Stimulated activated naive CD4-positive, alpha-beta T cell (primary cell): Measurements from ENCODE around the gene ST6GALNAC3.
"Not testable (repeated sequence)": the region's sequence is repeated elsewhere in the genome, so short reads cannot be mapped to it uniquely, and the experiment has no call there.

ENCODE experiments used
- DNase-seq, 6 experiments: peaks; one replicate each; lab custom pipeline; 2025; lab: John Stamatoyannopoulos, UW

The ST6GALNAC3 gene

GRCh38 chr1:76340056-76340455, 265.5 kb downstream of the ST6GALNAC3 start:
- no peak for DNase-seq

- DNase-seq = not testable (repeated sequence)
Observed at GRCh38 chr1:76341816-76342215, 267.3 kb downstream of the ST6GALNAC3 start.

GRCh38 chr1:76343356-76343755, 268.8 kb downstream of the ST6GALNAC3 start:
- no peak for DNase-seq

GRCh38 chr1:76351655-76352054, 277.1 kb downstream of the ST6GALNAC3 start:
- DNase-seq = no peak

GRCh38 chr1:76352741-76353435, 278.3 kb downstream of the ST6GALNAC3 start:
- no peak for DNase-seq

GRCh38 chr1:76354236-76354635, 279.7 kb downstream of the ST6GALNAC3 start:
- no peak for DNase-seq

- DNase-seq = no peak
Observed at GRCh38 chr1:76366726-76367125, 292.2 kb downstream of the ST6GALNAC3 start.

- DNase-seq = no peak
Observed at GRCh38 chr1:76371941-76372340, 297.4 kb downstream of the ST6GALNAC3 start.

- no peak for DNase-seq
Observed at GRCh38 chr1:76374086-76374485, 299.5 kb downstream of the ST6GALNAC3 start.

- no peak for DNase-seq
Observed at GRCh38 chr1:76377247-76377646, 302.7 kb downstream of the ST6GALNAC3 start.

GRCh38 chr1:76379506-76379905, 305.0 kb downstream of the ST6GALNAC3 start:
- DNase-seq = no peak

GRCh38 chr1:76381450-76382097, 307.0 kb downstream of the ST6GALNAC3 start:
- DNase-seq = no peak

- no peak for DNase-seq
Observed at GRCh38 chr1:76388261-76388660, 313.7 kb downstream of the ST6GALNAC3 start.

- DNase-seq = no peak
Observed at GRCh38 chr1:76390456-76390855, 315.9 kb downstream of the ST6GALNAC3 start.

- DNase-seq = no peak
Observed at GRCh38 chr1:76395059-76395458, 320.5 kb downstream of the ST6GALNAC3 start.

GRCh38 chr1:76402128-76402527, 327.6 kb downstream of the ST6GALNAC3 start:
- no peak for DNase-seq

- no peak for DNase-seq
Observed at GRCh38 chr1:76408303-76408702, 333.8 kb downstream of the ST6GALNAC3 start.

- DNase-seq = no peak
Observed at GRCh38 chr1:76410499-76410898, 336.0 kb downstream of the ST6GALNAC3 start.

GRCh38 chr1:76418531-76418930, 344.0 kb downstream of the ST6GALNAC3 start:
- DNase-seq = no peak

GRCh38 chr1:76419603-76420002, 345.1 kb downstream of the ST6GALNAC3 start:
- DNase-seq = no peak

- no peak for DNase-seq
Observed at GRCh38 chr1:76425201-76426145, 350.9 kb downstream of the ST6GALNAC3 start.

GRCh38 chr1:76426606-76427005, 352.1 kb downstream of the ST6GALNAC3 start:
- no peak for DNase-seq

GRCh38 chr1:76428028-76428427, 353.5 kb downstream of the ST6GALNAC3 start:
- DNase-seq = no peak
